Breast epithelium (tissue), 3 donors: ENCODE results near the gene ZNF462.

Experiments used
- POLR2A ChIP-seq: fragments of 450-650 bp; IDR thresholded peaks from one replicate; pipeline ENCODE4 v1.6.1; 2016; ENCODE audit warnings: antibody characterized with exemption, mild to moderate bottlenecking, moderate library complexity
- POLR2AphosphoS5 ChIP-seq, 3 donors: sonication (generic); formaldehyde crosslinking; IDR thresholded peaks; one replicate each; pipeline ENCODE4 v1.6.1; 2017; ENCODE audit warnings: antibody characterized with exemption in 3 of 3
- TF ChIP-seq, protein P1 (sequence below), 3 donors: fragments of 450-650 bp; IDR thresholded peaks; one replicate each; pipeline ENCODE4 v1.5.1; 2016 to 2017; ENCODE audit warnings: antibody characterized with exemption in 3 of 3, mild to moderate bottlenecking in 3 of 3, moderate library complexity in 3 of 3

DNA sequence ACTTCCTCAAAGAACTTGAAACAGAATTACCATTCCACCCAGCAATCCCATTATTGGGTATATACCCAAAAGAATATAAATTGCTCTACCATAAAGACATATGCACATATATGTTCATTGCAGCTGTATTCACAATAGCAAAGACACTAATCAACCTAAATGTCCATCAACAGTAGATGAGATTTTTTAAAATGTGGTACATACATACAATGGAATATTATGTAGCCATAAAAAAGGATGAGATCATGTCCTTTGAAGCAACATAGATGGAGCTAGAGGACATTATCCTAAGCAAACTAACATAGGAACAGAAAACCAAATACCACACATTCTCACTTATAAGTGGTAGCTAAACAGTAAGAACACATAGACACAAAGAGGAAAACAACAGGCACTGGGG lies 28.1 kb upstream of the ZNF462 start:
- TF ChIP-seq, protein P1, sequence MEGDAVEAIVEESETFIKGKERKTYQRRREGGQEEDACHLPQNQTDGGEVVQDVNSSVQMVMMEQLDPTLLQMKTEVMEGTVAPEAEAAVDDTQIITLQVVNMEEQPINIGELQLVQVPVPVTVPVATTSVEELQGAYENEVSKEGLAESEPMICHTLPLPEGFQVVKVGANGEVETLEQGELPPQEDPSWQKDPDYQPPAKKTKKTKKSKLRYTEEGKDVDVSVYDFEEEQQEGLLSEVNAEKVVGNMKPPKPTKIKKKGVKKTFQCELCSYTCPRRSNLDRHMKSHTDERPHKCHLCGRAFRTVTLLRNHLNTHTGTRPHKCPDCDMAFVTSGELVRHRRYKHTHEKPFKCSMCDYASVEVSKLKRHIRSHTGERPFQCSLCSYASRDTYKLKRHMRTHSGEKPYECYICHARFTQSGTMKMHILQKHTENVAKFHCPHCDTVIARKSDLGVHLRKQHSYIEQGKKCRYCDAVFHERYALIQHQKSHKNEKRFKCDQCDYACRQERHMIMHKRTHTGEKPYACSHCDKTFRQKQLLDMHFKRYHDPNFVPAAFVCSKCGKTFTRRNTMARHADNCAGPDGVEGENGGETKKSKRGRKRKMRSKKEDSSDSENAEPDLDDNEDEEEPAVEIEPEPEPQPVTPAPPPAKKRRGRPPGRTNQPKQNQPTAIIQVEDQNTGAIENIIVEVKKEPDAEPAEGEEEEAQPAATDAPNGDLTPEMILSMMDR (IDR thresholded peaks at IDR 0.05), result no peak
- TF ChIP-seq POLR2AphosphoS5 (IDR thresholded peaks at IDR 0.05) (no peak), POLR2A (no peak)
